Esophagus squamous epithelium (tissue), 4 donors: ENCODE results near the gene AMBN.

ENCODE experiments used
- POLR2A ChIP-seq, 4 donors: fragments of 450-650 bp; IDR thresholded peaks; one replicate each; pipeline ENCODE4 v1.6.1; 2017; ENCODE audit warnings: antibody characterized with exemption in 4 of 4, mild to moderate bottlenecking in 4 of 4, moderate library complexity in 3 of 4
- TF ChIP-seq, protein P1 (sequence below), 6 experiments: fragments of 450-650 bp in 4 of 6; fragments of 200-600 bp in 2 of 6; sonication (generic) in 2 of 6; IDR thresholded peaks; one replicate each; pipeline ENCODE4 v1.5.1; 2016 to 2019; ENCODE audit warnings: antibody characterized with exemption in 6 of 6, mild to moderate bottlenecking in 4 of 6, moderate library complexity in 4 of 6

GRCh38 chr4:70607334-70607853, 15.3 kb downstream of the AMBN start:
- TF ChIP-seq, protein P1, sequence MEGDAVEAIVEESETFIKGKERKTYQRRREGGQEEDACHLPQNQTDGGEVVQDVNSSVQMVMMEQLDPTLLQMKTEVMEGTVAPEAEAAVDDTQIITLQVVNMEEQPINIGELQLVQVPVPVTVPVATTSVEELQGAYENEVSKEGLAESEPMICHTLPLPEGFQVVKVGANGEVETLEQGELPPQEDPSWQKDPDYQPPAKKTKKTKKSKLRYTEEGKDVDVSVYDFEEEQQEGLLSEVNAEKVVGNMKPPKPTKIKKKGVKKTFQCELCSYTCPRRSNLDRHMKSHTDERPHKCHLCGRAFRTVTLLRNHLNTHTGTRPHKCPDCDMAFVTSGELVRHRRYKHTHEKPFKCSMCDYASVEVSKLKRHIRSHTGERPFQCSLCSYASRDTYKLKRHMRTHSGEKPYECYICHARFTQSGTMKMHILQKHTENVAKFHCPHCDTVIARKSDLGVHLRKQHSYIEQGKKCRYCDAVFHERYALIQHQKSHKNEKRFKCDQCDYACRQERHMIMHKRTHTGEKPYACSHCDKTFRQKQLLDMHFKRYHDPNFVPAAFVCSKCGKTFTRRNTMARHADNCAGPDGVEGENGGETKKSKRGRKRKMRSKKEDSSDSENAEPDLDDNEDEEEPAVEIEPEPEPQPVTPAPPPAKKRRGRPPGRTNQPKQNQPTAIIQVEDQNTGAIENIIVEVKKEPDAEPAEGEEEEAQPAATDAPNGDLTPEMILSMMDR (IDR thresholded peaks at IDR 0.05): no peak
- TF ChIP-seq POLR2A (IDR thresholded peaks at IDR 0.05): no peak
